GM12864 (cell line): ENCODE results near the gene TMOD2.
A peak's percentile ranks its signal among the peaks of the same experiment; 100 is the strongest.

ENCODE experiments used
- DNase-seq: peaks from one replicate; pipeline ENCODE4 v3.0.0-alpha.2; 2011; ENCODE audit warnings: low read depth
- H3K4me3 ChIP-seq: 2 replicates; pipeline ENCODE4 v1.5.1; 2011; ENCODE audit warnings: mild to moderate bottlenecking, low read depth, low read length, control low read depth
- CTCF ChIP-seq: IDR thresholded peaks from 2 replicates; pipeline ENCODE4 v1.5.1; 2011; ENCODE audit warnings: low read depth, mild to moderate bottlenecking, moderate library complexity, low read length, control low read depth, inconsistent platforms; ENCODE audit errors: missing control alignments

TMOD2 gene

GRCh38 chr15:51750792-51751696, at the start of gene TMOD2:
TSS of gene TMOD2 (plus strand) at chr15:51751597. CDS start at chr15:51766442, 14,845 bp downstream.
- no peak for TF ChIP-seq CTCF
- no peak for DNase-seq
- H3K4me3 ChIP-seq = peak within 1 kb of the TSS; percentile 77

- H3K4me3 ChIP-seq = no peak overlapping the region
- TF ChIP-seq CTCF = no peak
- no peak for DNase-seq
Observed at GRCh38 chr15:51702710-51703109, 48.7 kb upstream of the TMOD2 start.

- no peak overlapping the region for H3K4me3 ChIP-seq
- no peak for DNase-seq
- no peak for TF ChIP-seq CTCF
Observed at GRCh38 chr15:51706291-51706690, 45.1 kb upstream of the TMOD2 start.

- TF ChIP-seq CTCF = no peak
- H3K4me3 ChIP-seq = no peak overlapping the region
- no peak for DNase-seq
Observed at GRCh38 chr15:51706926-51707608, 44.3 kb upstream of the TMOD2 start.

- no peak overlapping the region for H3K4me3 ChIP-seq
- DNase-seq = no peak
- no peak for TF ChIP-seq CTCF
Observed at GRCh38 chr15:51708013-51708412, 43.4 kb upstream of the TMOD2 start.

GRCh38 chr15:51709031-51709430, 42.4 kb upstream of the TMOD2 start:
- TF ChIP-seq CTCF = no peak
- DNase-seq = no peak
- no peak overlapping the region for H3K4me3 ChIP-seq

- DNase-seq = no peak
- no peak for TF ChIP-seq CTCF
- no peak overlapping the region for H3K4me3 ChIP-seq
Observed at GRCh38 chr15:51714162-51714561, 37.2 kb upstream of the TMOD2 start.
